A549 (cell line): ENCODE results near the gene USP6NL. TPM values are rescaled to one million over a fixed set of nuclear protein-coding genes. Genes with fewer than 3 reads are reported as not detected.

Experiments used
- ATAC-seq, 2 experiments: fragments of 200-7000 bp in 1 of 2; fragments of >200 bp in 1 of 2; cut with Nextera tagmentation in 1 of 2; cut with Tn5 transposase in 1 of 2; 3 replicates each; pipeline versions ENCODE4 v1.8.0 to v1.9.1; 2018 to 2020; ENCODE audit warnings: mild to moderate bottlenecking in 1 of 2, moderate library complexity in 1 of 2
- CTCF ChIA-PET: fragments of 300-600 bp; sonication (Branson Sonifier 250); formaldehyde crosslinking; extraction: SDS; loops from one replicate; lab custom pipeline; 2021; ENCODE audit warnings: antibody characterized with exemption, inconsistent platforms; lab: Yijun Ruan, JAX
- POLR2A ChIA-PET: fragments of 350-600 bp; formaldehyde crosslinking; extraction: SDS; loops from one replicate; lab custom pipeline; 2021; ENCODE audit warnings: antibody characterized with exemption, inconsistent platforms; lab: Yijun Ruan, JAX
- DNase-seq, 2 experiments: peaks; one replicate each; pipeline versions ENCODE4 v3.0.0 to v3.0.0-alpha.2; 2011 to 2016; ENCODE audit warnings: low read depth in 1 of 2, low spot score in 1 of 2
- FAIRE-seq: peaks from 2 replicates; lab custom pipeline; 2011; peaks lifted over from hg19 to GRCh38; lab: Jason Lieb, UNC
- H3K27ac ChIP-seq, 2 experiments: fragments of >200 bp; sonication (Bioruptor Twin); formaldehyde crosslinking; 3 replicates each; pipeline ENCODE4 v1.5.1; 2016 to 2017
- H3K4me1 ChIP-seq: fragments of >200 bp; sonication (Bioruptor Twin); formaldehyde crosslinking; 3 replicates; pipeline ENCODE4 v1.6.1; 2016
- H3K4me2 ChIP-seq: fragments of >200 bp; sonication (Bioruptor Twin); formaldehyde crosslinking; 3 replicates; pipeline ENCODE4 v1.6.1; 2016
- H3K4me3 ChIP-seq: fragments of >200 bp; sonication (Bioruptor Twin); formaldehyde crosslinking; 3 replicates; pipeline ENCODE4 v1.5.1; 2016
- H3K9me3 ChIP-seq: fragments of >200 bp; sonication (Bioruptor Twin); formaldehyde crosslinking; 3 replicates; pipeline ENCODE4 v1.6.1; 2016
- ATOH8 ChIP-seq: fragments of 250-450 bp; sonication (Bioruptor Pico); IDR thresholded peaks from 2 replicates; pipeline ENCODE4 v1.5.0; 2020; ENCODE audit warnings: low read depth, mild to moderate bottlenecking, moderate library complexity
- CBX8 ChIP-seq: fragments of 200-600 bp; sonication (generic); IDR thresholded peaks from 2 replicates; pipeline ENCODE4 v1.6.1; 2016
- CEBPB ChIP-seq, 2 experiments: fragments of >200 bp in 1 of 2; sonication (Bioruptor Twin) in 1 of 2; formaldehyde crosslinking in 1 of 2; IDR thresholded peaks; 2 replicates each; pipeline ENCODE4 v1.6.1; 2012 to 2016
- EHMT2 ChIP-seq: fragments of 200-600 bp; sonication (generic); IDR thresholded peaks from 2 replicates; pipeline ENCODE4 v1.6.1; 2016; ENCODE audit warnings: antibody characterized with exemption, low read depth, mild to moderate bottlenecking, moderate library complexity
- FOSL2 ChIP-seq, 2 experiments: fragments of 450-650 bp in 1 of 2; fragments of >200 bp in 1 of 2; sonication (Bioruptor Twin) in 1 of 2; formaldehyde crosslinking; IDR thresholded peaks; 2 replicates each; pipeline versions ENCODE4 v1.5.0 to v1.6.1; 2016 to 2020; ENCODE audit warnings: mild to moderate bottlenecking in 1 of 2, moderate library complexity in 1 of 2
- HOXA7 ChIP-seq: fragments of 250-450 bp; sonication (Bioruptor Pico); IDR thresholded peaks from 2 replicates; pipeline ENCODE4 v1.5.0; 2020; ENCODE audit warnings: mild to moderate bottlenecking, moderate library complexity
- KDM5A ChIP-seq: fragments of 200-600 bp; sonication (generic); IDR thresholded peaks from 2 replicates; pipeline ENCODE4 v1.6.1; 2016; ENCODE audit warnings: antibody characterized with exemption, mild to moderate bottlenecking
- MAFK ChIP-seq: fragments of 450-650 bp; IDR thresholded peaks from 2 replicates; pipeline ENCODE4 v1.6.1; 2014; ENCODE audit not compliant: partially characterized antibody
- PHF8 ChIP-seq: fragments of 200-600 bp; sonication (generic); IDR thresholded peaks from 2 replicates; pipeline ENCODE4 v1.6.1; 2016; ENCODE audit warnings: low read depth, mild to moderate bottlenecking, antibody characterized with exemption, moderate library complexity, borderline replicate concordance
- RARB ChIP-seq: fragments of 250-450 bp; sonication (Bioruptor Pico); IDR thresholded peaks from 2 replicates; pipeline ENCODE4 v1.8.0; 2021; ENCODE audit warnings: mild to moderate bottlenecking, moderate library complexity
- REST ChIP-seq: fragments of 200-600 bp; sonication (generic); IDR thresholded peaks from 2 replicates; pipeline ENCODE4 v1.6.1; 2016; ENCODE audit warnings: antibody characterized with exemption, mild to moderate bottlenecking, moderate library complexity
- RNF2 ChIP-seq: fragments of 200-600 bp; sonication (generic); IDR thresholded peaks from 2 replicates; pipeline ENCODE4 v1.6.1; 2016; ENCODE audit warnings: low read depth, mild to moderate bottlenecking, antibody characterized with exemption, moderate library complexity, borderline replicate concordance
- SMC3 ChIP-seq: fragments of >200 bp; sonication (Bioruptor Twin); formaldehyde crosslinking; IDR thresholded peaks from 3 replicates; pipeline ENCODE4 v1.6.1; 2018; ENCODE audit warnings: inconsistent platforms
- ZC3H11A ChIP-seq: fragments of 450-650 bp; IDR thresholded peaks from 2 replicates; pipeline ENCODE4 v1.6.1; 2014; ENCODE audit warnings: antibody characterized with exemption, mild to moderate bottlenecking
- ZFP36 ChIP-seq: fragments of 450-650 bp; IDR thresholded peaks from 2 replicates; pipeline ENCODE4 v1.6.1; 2014; ENCODE audit warnings: borderline replicate concordance; ENCODE audit not compliant: partially characterized antibody
- WGBS: methylation state at CpG from one replicate; pipeline ENCODE4 v1.1.6; 2017; ENCODE audit errors: missing lambda C conversion rate; 5-methylcytosine and 5-hydroxymethylcytosine counted together
- polyA plus RNA-seq, 4 experiments: library from polyadenylated mRNA; depleted of rRNA in 3 of 4; stranded (reverse); fragments of >200 nt; fragmentation: RNase III in 1 of 4; extraction: RNeasy Plus Mini Kit Qiagen cat#74134 plus additional on column Dnase treatment in 1 of 4; gene quantifications; 2 replicates in 3 of 4; 3 replicates in 1 of 4; pipeline ENCODE4 v1.2.3, GENCODE V29; 2011 to 2017
- TF ChIP-seq, protein P1 (sequence below): fragments of 150-350 bp; IDR thresholded peaks from 2 replicates; pipeline ENCODE4 v1.6.1; 2014; ENCODE audit warnings: low read depth, mild to moderate bottlenecking, low read length
- TF ChIP-seq, protein P2 (sequence below): fragments of >200 bp; sonication (Bioruptor Twin); formaldehyde crosslinking; IDR thresholded peaks from 3 replicates; pipeline ENCODE4 v1.6.1; 2016

The USP6NL gene
- polyA plus RNA-seq, 2 of the 4 experiments (the other 2 are of a cell fraction), result 10.6 to 18.2 TPM

DNA sequence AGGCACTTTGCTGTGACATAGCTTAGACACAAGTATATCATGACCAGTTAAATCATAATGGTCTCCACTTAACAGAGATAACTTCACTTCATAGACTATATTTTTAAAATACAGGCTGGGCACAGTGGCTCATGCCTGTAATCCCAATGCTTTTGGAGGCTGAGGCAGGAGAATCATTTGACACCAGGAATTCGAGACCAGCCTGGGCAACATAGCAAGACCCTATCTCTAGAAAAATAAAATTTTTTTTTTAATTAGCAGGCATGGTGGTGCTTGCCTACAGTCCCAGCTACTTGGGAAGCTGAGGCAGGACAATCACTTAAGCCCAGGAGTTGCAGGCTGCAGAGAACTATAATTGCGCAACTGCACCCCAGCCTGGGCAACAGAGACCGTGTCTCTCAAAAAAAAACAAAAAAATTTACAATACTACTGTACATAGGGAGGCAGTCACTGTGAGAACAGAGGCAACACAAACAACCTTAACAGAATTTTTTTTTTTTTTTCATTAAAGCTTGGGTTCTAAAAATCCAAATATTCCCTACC lies 105.1 kb downstream of the USP6NL start:
- no peak overlapping the region for H3K4me3 ChIP-seq
- DNase-seq (no peak), FAIRE-seq (no peak), ATAC-seq (no peak)
- no peaks in the 10 kb centered on the region for H3K9me3 ChIP-seq
- H3K4me2 ChIP-seq, result no peak overlapping the region
- CTCF ChIA-PET, result interaction anchor here (2.4 to 3.6 kb wide), 2 partner anchors 9 to 252 kb away, joined by 12 to 19 read pairs; no protein-coding TSS in a partner anchor
- TF ChIP-seq ZC3H11A (no peak), HOXA7 (CRISPR knock-in tag) (no peak), PHF8 (no peak), CEBPB (IDR thresholded peaks at IDR 0.05) (peak; percentile 59 to 84; a peak in 3 of 4 replicates)
- no peaks in the 10 kb centered on the region for H3K4me1 ChIP-seq
- WGBS, result 93% methylated on average over 3 of the region's 3 CpGs
- H3K27ac ChIP-seq, result no peak overlapping the region
- POLR2A ChIA-PET, result no interaction called here

- H3K4me3 ChIP-seq, result no peak overlapping the region
- no peak overlapping the region for H3K27ac ChIP-seq
- POLR2A ChIA-PET, result no interaction called here
- WGBS, result 80% methylated on average over 3 of the region's 3 CpGs
- ATAC-seq (no peak), DNase-seq (no peak), FAIRE-seq (no peak)
- TF ChIP-seq ATOH8 (CRISPR knock-in tag) (no peak), ZFP36 (no peak), CBX8 (no peak), KDM5A (no peak), FOSL2 (IDR thresholded peaks at IDR 0.05) (no peak), FOSL2 (CRISPR knock-in tag; IDR thresholded peaks at IDR 0.05) (no peak), EHMT2 (no peak), SMC3 (no peak), MAFK (no peak)
- TF ChIP-seq, protein P1, sequence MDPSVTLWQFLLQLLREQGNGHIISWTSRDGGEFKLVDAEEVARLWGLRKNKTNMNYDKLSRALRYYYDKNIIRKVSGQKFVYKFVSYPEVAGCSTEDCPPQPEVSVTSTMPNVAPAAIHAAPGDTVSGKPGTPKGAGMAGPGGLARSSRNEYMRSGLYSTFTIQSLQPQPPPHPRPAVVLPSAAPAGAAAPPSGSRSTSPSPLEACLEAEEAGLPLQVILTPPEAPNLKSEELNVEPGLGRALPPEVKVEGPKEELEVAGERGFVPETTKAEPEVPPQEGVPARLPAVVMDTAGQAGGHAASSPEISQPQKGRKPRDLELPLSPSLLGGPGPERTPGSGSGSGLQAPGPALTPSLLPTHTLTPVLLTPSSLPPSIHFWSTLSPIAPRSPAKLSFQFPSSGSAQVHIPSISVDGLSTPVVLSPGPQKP, result no peak
- TF ChIP-seq, protein P2, sequence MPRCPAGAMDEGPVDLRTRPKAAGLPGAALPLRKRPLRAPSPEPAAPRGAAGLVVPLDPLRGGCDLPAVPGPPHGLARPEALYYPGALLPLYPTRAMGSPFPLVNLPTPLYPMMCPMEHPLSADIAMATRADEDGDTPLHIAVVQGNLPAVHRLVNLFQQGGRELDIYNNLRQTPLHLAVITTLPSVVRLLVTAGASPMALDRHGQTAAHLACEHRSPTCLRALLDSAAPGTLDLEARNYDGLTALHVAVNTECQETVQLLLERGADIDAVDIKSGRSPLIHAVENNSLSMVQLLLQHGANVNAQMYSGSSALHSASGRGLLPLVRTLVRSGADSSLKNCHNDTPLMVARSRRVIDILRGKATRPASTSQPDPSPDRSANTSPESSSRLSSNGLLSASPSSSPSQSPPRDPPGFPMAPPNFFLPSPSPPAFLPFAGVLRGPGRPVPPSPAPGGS, result no peak
- CTCF ChIA-PET, result interaction anchor here (0.9 to 2.4 kb wide), 3 partner anchors 10 to 253 kb away, joined by 3 to 19 read pairs (median 10); no protein-coding TSS in a partner anchor
- H3K4me2 ChIP-seq, result no peak overlapping the region
- H3K4me1 ChIP-seq, result no peaks in the 10 kb centered on the region
- H3K9me3 ChIP-seq, result no peaks in the 10 kb centered on the region
Observed at GRCh38 chr10:11505639-11506038, 105.8 kb downstream of the USP6NL start.

DNA sequence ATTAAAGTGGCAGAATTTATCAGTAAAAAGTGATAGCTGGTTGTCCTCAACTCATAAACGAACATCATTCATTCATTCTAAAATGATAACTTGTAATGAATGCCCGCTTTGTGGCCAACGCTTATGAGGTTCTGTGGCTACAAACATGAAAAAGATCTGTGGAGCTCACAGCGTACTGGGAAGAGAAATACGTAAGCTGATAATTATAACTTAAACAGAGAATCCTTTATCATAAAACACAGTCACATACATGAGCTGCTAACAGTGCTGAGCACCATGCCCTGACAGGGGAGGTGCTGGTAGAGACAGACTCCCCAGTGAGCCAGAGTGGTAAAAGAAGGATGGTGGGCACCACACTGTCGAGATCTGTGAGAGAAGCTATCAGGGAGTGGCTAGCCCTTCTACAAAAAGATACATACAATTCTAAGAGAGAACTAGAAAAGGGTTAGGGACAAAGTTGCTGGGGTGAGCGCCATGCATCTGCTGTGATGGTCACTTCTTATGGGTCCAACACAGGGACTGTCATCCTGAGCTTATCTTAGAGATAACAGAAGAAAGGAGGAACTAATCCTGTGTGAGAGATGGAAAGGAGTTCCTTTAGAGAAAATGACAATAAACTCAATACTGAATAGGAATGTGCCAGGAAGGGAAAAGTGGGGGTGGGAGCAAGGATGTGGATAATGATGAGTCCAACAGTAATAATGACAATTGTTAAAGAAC lies 106.7 kb downstream of the USP6NL start:
- Histone ChIP-seq H3K4me2 (no peak overlapping the region), H3K27ac (no peak overlapping the region)
- TF ChIP-seq REST (no peak), RARB (CRISPR knock-in tag) (no peak), RNF2 (no peak)
- TF ChIP-seq, all 56 proteins: peak for 0
- 89% methylated on average over 7 of the region's 7 CpGs for WGBS
- DNase-seq (no peak), FAIRE-seq (peak; percentile 54), ATAC-seq (no peak)
- Histone ChIP-seq H3K9me3 (no peaks in the 10 kb centered on the region), H3K4me1 (no peaks in the 10 kb centered on the region), H3K4me3 (no peak overlapping the region)
- ChIA-PET CTCF (interaction anchor here (0.8 to 2.4 kb wide), 6 partner anchors 10 to 254 kb away, joined by 3 to 19 read pairs (median 4); no protein-coding TSS in a partner anchor), POLR2A (no interaction called here)
